Activated naive CD4-positive, alpha-beta T cell treated with anti-CD3 and anti-CD28 coated beads, Interleukin-2, amount 10 ng/mL, durations not matched to agents 7 days and 5 days (primary cell): ENCODE results near the gene BRIP1.

Source experiments
- CTCF ChIA-PET: fragments of 350-600 bp; sonication (Branson Sonifier 250); formaldehyde crosslinking; loops from one replicate; lab custom pipeline; 2021; ENCODE audit warnings: antibody characterized with exemption; lab: Charles Lee
- DNase-seq: peaks from one replicate; pipeline ENCODE4 v3.0.0-alpha.2; 2020
- H3K27ac Mint-ChIP-seq: one replicate; pipeline ENCODE4 v1.8.0; 2021; ENCODE audit warnings: mild to moderate bottlenecking, moderate library complexity, mixed read lengths
- H3K27me3 Mint-ChIP-seq: one replicate; pipeline ENCODE4 v1.8.0; 2021; ENCODE audit warnings: mild to moderate bottlenecking, mixed read lengths
- H3K36me3 Mint-ChIP-seq: one replicate; pipeline ENCODE4 v1.8.0; 2021; ENCODE audit warnings: mixed read lengths
- H3K4me1 Mint-ChIP-seq: one replicate; pipeline ENCODE4 v1.8.0; 2021; ENCODE audit warnings: mixed read lengths
- H3K4me3 Mint-ChIP-seq: one replicate; pipeline ENCODE4 v1.8.0; 2021; ENCODE audit warnings: mild to moderate bottlenecking, moderate library complexity, mixed read lengths
- H3K9me3 Mint-ChIP-seq: one replicate; pipeline ENCODE4 v1.8.0; 2021; ENCODE audit warnings: mixed read lengths

Gene BRIP1

DNA sequence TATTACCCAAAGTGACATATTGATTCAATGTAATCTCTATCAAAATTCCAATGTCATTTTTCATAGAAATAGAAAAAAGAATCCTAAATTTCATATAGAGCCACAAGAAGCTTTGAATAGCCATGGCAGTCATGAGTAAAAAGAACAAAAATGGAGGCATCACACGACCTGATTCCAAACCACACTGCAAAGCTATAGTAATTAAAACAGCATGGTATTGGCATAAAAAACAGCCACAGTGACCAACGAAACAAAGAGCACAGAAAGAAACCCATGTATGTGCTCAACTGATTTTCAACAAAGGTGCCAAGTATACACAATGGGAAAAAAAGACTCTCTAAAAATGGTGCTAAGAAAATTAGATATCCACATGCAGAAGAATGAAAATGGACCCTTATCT lies 101.5 kb downstream of the BRIP1 start:
- DNase-seq: no peak
- Mint-ChIP-seq H3K36me3 (peaks cover 57% of the 10 kb centered on the region), H3K9me3 (peaks cover 3% of the 10 kb centered on the region), H3K4me1 (peaks cover 14% of the 10 kb centered on the region), H3K4me3 (no peak overlapping the region), H3K27ac (no peak overlapping the region), H3K27me3 (no peaks in the 10 kb centered on the region)
- CTCF ChIA-PET: no interaction called here

DNA sequence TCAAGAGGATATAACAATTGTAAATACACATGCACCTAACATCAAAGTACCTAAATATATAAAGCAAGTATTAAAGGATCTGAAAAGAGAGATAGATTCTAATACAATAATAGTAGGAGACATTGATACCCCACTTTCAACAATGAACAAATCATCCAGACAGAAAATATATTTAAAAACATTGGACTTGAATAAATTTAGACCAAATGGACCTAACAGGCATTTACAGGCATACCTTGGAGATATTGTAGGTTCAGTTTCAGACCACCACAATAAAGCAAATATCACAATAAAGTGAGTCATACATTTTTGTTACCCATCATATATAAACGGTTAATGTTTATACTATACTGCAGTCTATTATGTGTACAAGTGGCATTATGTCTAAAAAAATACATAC lies 104.0 kb downstream of the BRIP1 start:
- DNase-seq: no peak
- no peaks in the 10 kb centered on the region for H3K27me3 Mint-ChIP-seq
- H3K9me3 Mint-ChIP-seq: peaks cover 3% of the 10 kb centered on the region
- no peak overlapping the region for H3K4me3 Mint-ChIP-seq
- H3K4me1 Mint-ChIP-seq: peaks cover 14% of the 10 kb centered on the region
- peaks cover 56% of the 10 kb centered on the region for H3K36me3 Mint-ChIP-seq
- H3K27ac Mint-ChIP-seq: no peak overlapping the region
- CTCF ChIA-PET: no interaction called here

DNA sequence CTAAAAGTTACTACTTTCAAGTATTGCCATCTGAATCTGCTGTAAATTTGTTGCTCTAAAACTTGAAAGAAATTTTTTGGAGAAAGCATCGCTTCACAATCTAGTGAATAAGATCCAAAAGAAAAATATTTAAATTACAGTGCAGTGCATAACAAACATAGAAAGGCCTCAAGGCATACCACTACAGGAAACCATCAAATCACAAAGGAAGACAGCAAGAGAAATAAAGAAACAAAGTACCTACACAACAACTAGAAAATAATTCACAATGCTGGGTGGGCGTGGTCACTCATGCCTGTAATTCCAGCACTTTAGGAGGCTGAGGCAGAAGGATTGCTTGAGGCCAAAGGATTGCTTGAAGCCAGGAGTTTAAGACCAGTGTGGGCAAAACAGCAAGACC lies 104.9 kb downstream of the BRIP1 start:
- DNase-seq: no peak
- CTCF ChIA-PET: no interaction called here
- Mint-ChIP-seq H3K27me3 (no peaks in the 10 kb centered on the region), H3K27ac (no peak overlapping the region), H3K4me1 (peaks cover 14% of the 10 kb centered on the region), H3K36me3 (peaks cover 57% of the 10 kb centered on the region), H3K4me3 (no peak overlapping the region), H3K9me3 (peaks cover 3% of the 10 kb centered on the region)

DNA sequence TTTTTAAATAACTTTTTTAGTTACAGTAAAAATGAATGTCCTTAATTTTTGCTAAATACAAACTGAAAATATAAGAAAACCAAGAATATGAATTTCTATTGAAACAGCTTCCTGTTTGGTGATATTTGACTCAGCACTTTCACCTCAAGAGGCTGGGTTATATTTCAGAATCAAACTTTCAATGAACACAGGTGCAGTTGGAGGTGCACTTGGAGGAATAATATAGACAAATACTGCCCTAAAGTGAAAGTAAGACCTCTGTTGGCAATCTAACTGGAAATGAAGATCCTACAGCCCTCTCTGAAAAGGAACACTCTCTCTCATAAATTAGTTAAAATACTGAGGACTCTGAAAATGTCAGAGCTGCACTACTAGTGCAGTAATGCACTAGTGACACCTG lies 106.2 kb downstream of the BRIP1 start:
- peaks cover 14% of the 10 kb centered on the region for H3K4me1 Mint-ChIP-seq
- H3K27ac Mint-ChIP-seq: peak overlapping the region; percentile 67
- no peak for DNase-seq
- peaks cover 3% of the 10 kb centered on the region for H3K9me3 Mint-ChIP-seq
- CTCF ChIA-PET: no interaction called here
- peaks cover 47% of the 10 kb centered on the region for H3K36me3 Mint-ChIP-seq
- H3K27me3 Mint-ChIP-seq: no peaks in the 10 kb centered on the region
- no peak overlapping the region for H3K4me3 Mint-ChIP-seq

DNA sequence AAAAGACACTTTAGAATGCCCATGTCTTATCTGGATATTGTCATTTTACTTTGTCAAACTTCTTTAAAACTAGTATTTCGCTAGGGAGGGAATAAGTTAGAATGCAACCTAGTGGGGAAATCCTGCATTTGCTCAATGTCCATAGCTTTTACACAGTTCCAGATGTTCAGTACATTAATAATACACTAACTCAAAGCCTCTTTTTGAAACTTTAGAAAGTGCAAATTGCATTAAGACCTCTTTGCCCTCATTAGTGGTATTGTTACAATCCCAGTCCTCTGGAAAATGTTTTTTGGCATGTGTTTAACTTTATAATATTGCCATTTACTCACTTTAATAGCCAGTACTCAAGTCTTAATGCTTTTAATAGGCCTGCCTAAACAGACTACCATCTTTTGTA lies 106.8 kb downstream of the BRIP1 start:
- no peaks in the 10 kb centered on the region for H3K27me3 Mint-ChIP-seq
- no peak for DNase-seq
- H3K4me3 Mint-ChIP-seq: no peak overlapping the region
- peaks cover 3% of the 10 kb centered on the region for H3K9me3 Mint-ChIP-seq
- CTCF ChIA-PET: no interaction called here
- peaks cover 14% of the 10 kb centered on the region for H3K4me1 Mint-ChIP-seq
- H3K36me3 Mint-ChIP-seq: peaks cover 41% of the 10 kb centered on the region
- no peak overlapping the region for H3K27ac Mint-ChIP-seq

DNA sequence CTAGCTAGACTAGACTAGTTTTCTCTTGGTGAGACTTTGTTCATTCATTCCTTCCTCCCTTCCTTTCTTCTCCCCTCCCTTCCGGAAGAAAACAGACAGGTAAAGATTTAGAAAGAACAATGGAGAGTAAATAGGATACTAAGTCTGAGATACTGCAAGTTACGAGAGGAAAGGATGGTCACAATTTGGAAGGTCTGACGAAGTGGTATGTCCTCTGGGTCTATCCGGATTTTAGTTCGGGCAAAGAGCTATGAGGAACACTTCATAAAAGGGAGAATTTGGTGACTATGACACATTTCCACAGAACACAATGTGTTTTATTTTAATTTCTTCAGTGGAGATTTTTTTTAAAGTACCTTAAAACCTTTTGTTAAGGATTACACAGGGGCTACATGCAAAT lies 107.7 kb downstream of the BRIP1 start:
- Mint-ChIP-seq H3K4me1 (peaks cover 16% of the 10 kb centered on the region), H3K4me3 (no peak overlapping the region), H3K27ac (no peak overlapping the region), H3K9me3 (peaks cover 2% of the 10 kb centered on the region), H3K36me3 (peaks cover 36% of the 10 kb centered on the region), H3K27me3 (no peaks in the 10 kb centered on the region)
- CTCF ChIA-PET: no interaction called here
- no peak for DNase-seq

DNA sequence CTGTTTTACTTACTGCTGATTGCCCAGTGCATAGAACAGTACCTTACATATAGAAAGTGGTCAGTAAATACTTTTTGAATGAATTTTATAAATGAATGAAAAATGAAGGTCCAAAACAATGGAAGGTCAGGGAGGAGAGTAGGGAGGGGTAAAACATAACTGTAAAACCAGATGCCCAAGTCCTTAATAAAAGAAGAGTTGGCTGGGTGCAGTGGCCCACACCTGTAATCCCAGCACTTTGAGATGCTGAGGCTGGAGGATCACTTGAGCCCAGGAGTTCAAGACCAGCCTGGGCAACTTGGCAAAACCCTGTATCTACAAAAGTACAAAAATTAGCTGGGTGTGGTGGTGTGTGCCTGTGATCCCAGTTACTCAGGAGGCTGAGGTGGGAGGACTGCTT lies 108.2 kb downstream of the BRIP1 start:
- CTCF ChIA-PET: no interaction called here
- Mint-ChIP-seq H3K36me3 (peaks cover 30% of the 10 kb centered on the region), H3K4me3 (no peak overlapping the region), H3K27me3 (no peaks in the 10 kb centered on the region), H3K4me1 (peaks cover 19% of the 10 kb centered on the region), H3K9me3 (peaks cover 2% of the 10 kb centered on the region), H3K27ac (no peak overlapping the region)
- no peak for DNase-seq

DNA sequence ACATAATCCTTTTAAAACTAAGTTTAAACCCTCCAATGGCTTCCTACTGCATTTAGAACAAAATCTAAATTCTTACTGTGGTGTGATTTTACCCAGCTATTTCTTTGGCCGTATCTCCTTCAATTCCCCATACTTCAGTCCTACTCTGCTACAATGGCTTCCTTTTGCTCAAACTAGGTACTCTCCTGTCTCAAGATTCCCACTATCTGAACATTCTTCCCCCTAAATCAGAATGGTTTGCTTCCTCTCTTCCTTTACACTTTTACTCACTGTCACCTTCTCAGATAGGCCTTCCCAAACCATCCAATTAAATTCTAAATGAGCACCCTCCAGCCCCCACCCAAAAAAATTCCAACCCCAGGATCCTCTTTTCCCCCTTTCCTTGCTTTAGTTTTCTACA lies 109.2 kb downstream of the BRIP1 start:
- peaks cover 27% of the 10 kb centered on the region for H3K36me3 Mint-ChIP-seq
- H3K27ac Mint-ChIP-seq: no peak overlapping the region
- H3K4me3 Mint-ChIP-seq: no peak overlapping the region

DNA sequence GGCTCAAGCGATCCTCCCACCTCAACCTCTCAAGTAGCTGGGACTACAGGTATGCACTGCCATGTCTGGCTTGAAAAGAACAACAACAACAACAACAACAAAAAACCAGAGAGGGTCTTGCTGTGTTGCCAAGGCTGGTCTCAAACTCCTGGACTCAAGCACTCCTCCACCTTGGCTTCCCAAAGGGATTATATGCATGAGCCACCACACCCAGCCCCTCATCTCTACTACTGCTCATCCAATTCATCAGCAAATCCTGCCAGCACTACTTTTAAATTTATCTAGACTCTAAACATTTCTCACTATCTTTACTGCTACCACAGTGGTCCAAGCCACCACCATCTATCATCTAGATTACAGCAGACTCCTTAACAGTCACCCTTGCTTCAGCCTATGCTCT lies 109.6 kb downstream of the BRIP1 start:
- no peak overlapping the region for H3K27ac Mint-ChIP-seq
- H3K27me3 Mint-ChIP-seq: no peaks in the 10 kb centered on the region
- H3K4me1 Mint-ChIP-seq: peaks cover 19% of the 10 kb centered on the region
- CTCF ChIA-PET: no interaction called here
- H3K9me3 Mint-ChIP-seq: no peaks in the 10 kb centered on the region
- no peak overlapping the region for H3K4me3 Mint-ChIP-seq
- peaks cover 25% of the 10 kb centered on the region for H3K36me3 Mint-ChIP-seq
- no peak for DNase-seq

More for the DNA sequence above, 109.2 kb downstream of the BRIP1 start:
- no peak for DNase-seq
- H3K4me1 Mint-ChIP-seq: peaks cover 19% of the 10 kb centered on the region
- no peaks in the 10 kb centered on the region for H3K27me3 Mint-ChIP-seq
- peaks cover 2% of the 10 kb centered on the region for H3K9me3 Mint-ChIP-seq
- CTCF ChIA-PET: no interaction called here

DNA sequence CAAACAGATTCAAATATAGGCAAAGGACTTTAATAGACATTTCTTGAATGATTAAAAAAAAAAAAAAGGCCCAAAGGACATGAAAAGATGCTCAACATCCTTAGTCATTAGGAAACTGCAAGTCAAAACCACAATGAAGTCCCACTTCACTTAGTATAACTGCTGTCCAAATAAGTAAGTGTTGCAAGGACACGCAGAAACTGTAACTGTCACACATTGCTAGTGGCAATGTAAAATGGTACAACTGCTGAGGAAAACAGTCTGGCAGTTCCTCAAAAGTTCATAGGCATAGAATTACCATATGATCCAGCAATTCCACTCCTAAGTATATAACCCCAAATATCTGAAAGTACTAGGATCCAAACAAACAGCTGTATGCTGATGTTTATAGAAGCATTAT lies 112.7 kb downstream of the BRIP1 start:
- DNase-seq: no peak
- peaks cover 31% of the 10 kb centered on the region for H3K36me3 Mint-ChIP-seq
- H3K27me3 Mint-ChIP-seq: no peaks in the 10 kb centered on the region
- H3K9me3 Mint-ChIP-seq: no peaks in the 10 kb centered on the region
- no peak overlapping the region for H3K4me3 Mint-ChIP-seq
- H3K27ac Mint-ChIP-seq: no peak overlapping the region
- CTCF ChIA-PET: no interaction called here
- peaks cover 5% of the 10 kb centered on the region for H3K4me1 Mint-ChIP-seq

DNA sequence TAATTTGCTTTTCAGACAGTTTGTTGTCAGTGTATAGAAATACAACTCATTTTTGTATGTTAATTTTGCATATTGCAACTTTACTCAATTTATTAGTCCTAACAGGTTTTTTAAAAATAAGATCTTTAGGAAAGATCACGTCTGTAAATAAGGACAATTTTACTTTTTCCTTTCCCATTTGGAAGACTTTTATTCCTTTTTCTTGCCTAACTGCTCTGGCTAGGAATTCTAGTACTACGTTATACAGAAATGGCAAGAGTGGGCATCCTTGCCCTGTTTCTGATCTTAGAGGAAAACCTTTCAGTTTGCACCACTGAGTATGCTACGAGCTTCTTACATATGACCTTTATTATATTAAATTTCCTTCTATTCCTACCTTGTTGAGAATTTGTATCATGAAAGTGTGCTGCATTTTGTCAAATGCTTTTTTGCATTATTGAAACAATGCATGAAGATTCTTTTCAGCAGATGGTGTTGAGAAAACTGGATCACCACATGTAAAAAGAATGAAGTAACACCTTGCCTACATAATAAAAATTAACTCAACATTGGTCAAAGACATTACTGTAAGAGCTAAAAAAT lies 113.4 kb downstream of the BRIP1 start:
- CTCF ChIA-PET: no interaction called here
- H3K9me3 Mint-ChIP-seq: no peaks in the 10 kb centered on the region
- no peak overlapping the region for H3K4me3 Mint-ChIP-seq
- H3K4me1 Mint-ChIP-seq: peaks cover 5% of the 10 kb centered on the region
- no peak overlapping the region for H3K27ac Mint-ChIP-seq
- H3K27me3 Mint-ChIP-seq: no peaks in the 10 kb centered on the region
- H3K36me3 Mint-ChIP-seq: peaks cover 34% of the 10 kb centered on the region
- DNase-seq: no peak

DNA sequence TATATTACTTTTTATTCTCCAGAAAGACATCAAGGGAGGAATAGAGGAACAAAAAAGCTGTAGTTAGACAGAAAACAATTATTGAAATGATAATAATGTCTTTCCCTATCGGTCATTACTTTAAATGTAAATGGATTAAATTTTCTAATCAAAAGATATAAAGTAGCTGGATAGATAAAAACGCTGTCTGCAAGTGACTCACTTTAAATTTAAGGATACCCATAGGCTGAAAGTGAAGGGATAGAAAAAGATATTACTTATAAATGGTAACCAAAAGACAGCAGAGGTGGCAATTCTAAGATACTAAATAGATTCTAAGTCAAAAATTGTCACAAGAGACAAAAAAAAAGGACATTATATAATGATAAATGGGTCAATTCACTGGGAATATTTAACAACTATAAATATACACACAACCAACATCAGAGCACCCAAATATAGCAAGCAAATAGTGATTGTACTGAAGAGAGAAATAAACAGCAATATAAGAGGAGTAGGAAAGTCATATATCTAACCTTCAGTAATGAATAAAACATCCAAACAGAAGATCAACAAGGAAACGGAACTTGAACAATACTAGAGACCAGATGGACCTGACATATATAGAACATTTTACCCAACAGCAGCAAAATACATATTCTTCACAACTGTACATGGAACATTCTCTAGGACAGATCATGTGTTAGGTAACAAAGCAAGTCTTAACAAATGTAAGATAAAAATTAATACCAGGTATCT lies 116.9 kb downstream of the BRIP1 start:
- CTCF ChIA-PET: interaction anchor here (0.8 to 1.3 kb wide), 2 partner anchors 17 to 363 kb away, joined by 3 read pairs; no protein-coding TSS in a partner anchor

DNA sequence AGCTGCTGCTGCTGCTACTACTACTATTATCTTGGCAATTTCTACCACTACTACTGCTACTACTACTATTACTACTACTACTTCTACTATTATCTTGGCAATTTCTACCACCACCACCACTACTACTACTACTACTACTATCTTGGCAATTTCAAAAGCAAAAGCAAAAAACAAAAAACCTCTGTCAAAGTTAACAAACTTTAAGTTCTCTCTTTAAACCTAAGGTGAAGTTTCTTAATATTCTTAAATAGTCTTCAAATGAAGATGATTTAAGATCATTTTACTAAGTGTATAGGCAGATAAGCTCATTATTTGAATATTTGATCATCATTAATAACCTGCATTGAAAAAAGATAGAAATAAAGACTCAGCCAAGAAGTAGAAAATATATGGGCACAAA lies 118.5 kb downstream of the BRIP1 start:
- peaks cover 53% of the 10 kb centered on the region for H3K36me3 Mint-ChIP-seq
- no peaks in the 10 kb centered on the region for H3K27me3 Mint-ChIP-seq
- H3K27ac Mint-ChIP-seq: peak overlapping the region; percentile 16
- no peaks in the 10 kb centered on the region for H3K4me1 Mint-ChIP-seq
- CTCF ChIA-PET: interaction anchor here (1.3 kb wide), 1 partner anchor 15 kb away, joined by 3 read pairs; no protein-coding TSS in a partner anchor
- H3K9me3 Mint-ChIP-seq: no peaks in the 10 kb centered on the region
- no peak overlapping the region for H3K4me3 Mint-ChIP-seq
- DNase-seq: no peak

More for the DNA sequence above, 116.9 kb downstream of the BRIP1 start:
- Mint-ChIP-seq H3K27ac (no peak overlapping the region), H3K9me3 (no peaks in the 10 kb centered on the region), H3K36me3 (peaks cover 43% of the 10 kb centered on the region), H3K27me3 (no peaks in the 10 kb centered on the region), H3K4me1 (peaks cover 5% of the 10 kb centered on the region), H3K4me3 (no peak overlapping the region)
- DNase-seq: no peak

DNA sequence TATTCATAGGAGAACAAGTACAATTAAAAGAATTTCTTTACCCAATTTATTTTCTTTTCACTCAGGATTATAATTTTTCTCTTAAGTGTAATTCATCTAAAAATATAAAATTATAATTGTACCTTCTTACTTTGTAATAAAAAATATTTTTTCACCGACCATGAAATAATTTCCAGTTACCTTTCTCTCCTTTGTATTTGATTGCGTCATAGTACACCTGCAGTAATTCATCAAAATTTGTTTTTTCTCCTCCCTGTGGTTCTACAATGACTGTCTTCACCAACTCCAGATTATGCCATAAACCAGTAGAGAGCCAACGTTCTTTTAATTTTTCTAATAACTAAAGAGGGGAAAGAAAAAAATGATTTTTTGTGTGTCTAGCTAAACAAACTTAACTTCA lies 119.1 kb downstream of the BRIP1 start:
- Mint-ChIP-seq H3K27me3 (no peaks in the 10 kb centered on the region), H3K36me3 (peaks cover 56% of the 10 kb centered on the region), H3K27ac (no peak overlapping the region), H3K9me3 (no peaks in the 10 kb centered on the region), H3K4me3 (no peak overlapping the region), H3K4me1 (no peaks in the 10 kb centered on the region)
- CTCF ChIA-PET: no interaction called here
- no peak for DNase-seq

DNA sequence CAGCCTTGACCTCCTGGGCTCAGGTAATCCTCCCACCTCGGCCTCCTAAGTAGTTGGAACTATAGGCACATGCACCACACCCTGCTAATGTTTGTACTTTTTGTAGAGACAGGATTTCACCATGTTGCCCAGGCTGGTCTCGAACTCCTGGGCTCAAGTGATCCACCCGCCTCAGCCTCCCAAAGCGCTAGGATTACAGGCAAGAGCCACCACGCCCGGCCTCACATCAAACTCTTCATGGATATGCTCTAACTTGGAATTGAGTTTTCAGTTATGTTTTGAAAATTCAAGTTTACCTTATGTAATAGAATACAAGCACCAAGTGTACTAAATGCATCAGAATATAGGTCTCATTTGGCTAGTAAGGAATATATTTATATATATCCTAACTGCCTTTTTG lies 119.6 kb downstream of the BRIP1 start:
- CTCF ChIA-PET: no interaction called here
- no peaks in the 10 kb centered on the region for H3K4me1 Mint-ChIP-seq
- peaks cover 60% of the 10 kb centered on the region for H3K36me3 Mint-ChIP-seq
- no peaks in the 10 kb centered on the region for H3K9me3 Mint-ChIP-seq
- DNase-seq: no peak
- no peaks in the 10 kb centered on the region for H3K27me3 Mint-ChIP-seq
- H3K27ac Mint-ChIP-seq: no peak overlapping the region
- H3K4me3 Mint-ChIP-seq: no peak overlapping the region
